GM21528 (cell line): ENCODE results near the gene SRRM3.
"Not testable (repeated sequence)": the region's sequence is repeated elsewhere in the genome, so short reads cannot be mapped to it uniquely, and the experiment has no call there.

ENCODE experiments used
- ATAC-seq: cut with Tn5 transposase; IDR thresholded peaks from one replicate; pipeline ENCODE4 v1.9.1; 2021; ENCODE audit warnings: mild to moderate bottlenecking, moderate library complexity; ENCODE audit not compliant: unreplicated experiment, low FRiP score

SRRM3 gene

GRCh38 chr7:76189276-76189675, 12.4 kb upstream of the SRRM3 start:
- no peak for ATAC-seq

GRCh38 chr7:76191783-76192240, 9.9 kb upstream of the SRRM3 start:
- no peak for ATAC-seq

- ATAC-seq: no peak
Observed at GRCh38 chr7:76193466-76193865, 8.2 kb upstream of the SRRM3 start.

GRCh38 chr7:76193883-76194282, 7.8 kb upstream of the SRRM3 start:
- no peak for ATAC-seq

GRCh38 chr7:76196786-76197185, 4.9 kb upstream of the SRRM3 start:
- no peak for ATAC-seq

- no peak for ATAC-seq
Observed at GRCh38 chr7:76198202-76198601, 3.5 kb upstream of the SRRM3 start.

GRCh38 chr7:76202666-76203030, 952 bp downstream of the SRRM3 start:
- no peak for ATAC-seq

GRCh38 chr7:76204147-76204546, 2.5 kb downstream of the SRRM3 start:
- ATAC-seq: no peak

GRCh38 chr7:76206633-76207032, 4.9 kb downstream of the SRRM3 start:
- ATAC-seq: no peak

- ATAC-seq: no peak
Observed at GRCh38 chr7:76209310-76209709, 7.6 kb downstream of the SRRM3 start.

GRCh38 chr7:76211216-76211615, 9.5 kb downstream of the SRRM3 start:
- ATAC-seq: no peak

- not testable (repeated sequence) for ATAC-seq
Observed at GRCh38 chr7:76215349-76215748, 13.7 kb downstream of the SRRM3 start.

GRCh38 chr7:76216381-76217082, 14.8 kb downstream of the SRRM3 start:
- ATAC-seq: no peak

GRCh38 chr7:76217942-76218566, 16.4 kb downstream of the SRRM3 start:
- no peak for ATAC-seq

GRCh38 chr7:76220185-76221057, 18.7 kb downstream of the SRRM3 start:
- ATAC-seq: no peak

GRCh38 chr7:76222333-76222732, 20.6 kb downstream of the SRRM3 start:
- no peak for ATAC-seq

GRCh38 chr7:76222839-76223238, 21.1 kb downstream of the SRRM3 start:
- ATAC-seq: no peak

- ATAC-seq: no peak
Observed at GRCh38 chr7:76223286-76223972, 21.7 kb downstream of the SRRM3 start.

GRCh38 chr7:76224695-76225094, 23.0 kb downstream of the SRRM3 start:
- ATAC-seq: no peak

- ATAC-seq: no peak
Observed at GRCh38 chr7:76225379-76225778, 23.7 kb downstream of the SRRM3 start.

- ATAC-seq: no peak
Observed at GRCh38 chr7:76225951-76226350, 24.3 kb downstream of the SRRM3 start.
